ENCODE data around the gene MOCOS. TPM values are rescaled to one million over a fixed set of nuclear protein-coding genes. Genes with fewer than 3 reads are reported as not detected.
A peak's percentile ranks its signal among the peaks of the same experiment; 100 is the strongest.

The MOCOS gene
- under 1 TPM; 0.04 to 0.13 TPM for total RNA-seq
- 0.07 TPM for polyA plus RNA-seq

- POLR2A ChIA-PET = interaction anchor here (0.7 kb wide), 1 partner anchor 58 kb away, joined by 3 read pairs; the partner anchor contains the start of gene SLC39A6
- H3K27me3 ChIP-seq (ENCODE audit: insufficient read depth, low read length, poor library complexity, severe bottlenecking) = no peaks in the 10 kb centered on the region
- Mint-ChIP-seq H3K4me1 (peaks cover 9 to 24% (median 10%) of the 10 kb centered on the region in 3 donors), H3K27ac (peak within 1 kb of the TSS in 4 of 8 donors; percentile 4 to 90 (median 40)), H3K36me3 (no peaks in the 10 kb centered on the region), H3K9me3 (no peaks in the 10 kb centered on the region), H3K4me3 (peak within 1 kb of the TSS; percentile 74 to 92 (median 83)), H3K27me3 (peaks cover 20 to 34% of the 10 kb centered on the region in 2 donors)
- peak within 1 kb of the TSS; percentile 75 for H3K4me3 ChIP-seq (ENCODE audit: low read length)
- peak; percentile 24 to 55 (median 28) for DNase-seq
- H3K4me1 ChIP-seq (ENCODE audit: insufficient read depth, low read length) = peaks cover 7% of the 10 kb centered on the region
- CTCF ChIA-PET = interaction anchor here (1.0 to 1.1 kb wide), 2 partner anchors 41 to 97 kb away, joined by 3 read pairs; no protein-coding TSS in a partner anchor
- peak within 1 kb of the TSS; percentile 43 for H3K27ac ChIP-seq (ENCODE audit: low read depth, low read length)
- H3K9me3 ChIP-seq (ENCODE audit: low read length) = no peaks in the 10 kb centered on the region
- no peaks in the 10 kb centered on the region for H3K36me3 ChIP-seq (ENCODE audit: insufficient read depth, low read length)
Observed at GRCh38 chr18:36187193-36187825, at the start of gene MOCOS. Gene MOCOS, plus strand, starts transcription at chr18:36187497. Its CDS starts 43 bp downstream, at chr18:36187540.

- H3K36me3 Mint-ChIP-seq = peaks cover 0 to 90% (median 16%) of the 10 kb centered on the region in 3 donors
- Histone ChIP-seq H3K9me3 (ENCODE audit: low read length) (no peaks in the 10 kb centered on the region), H3K27me3 (ENCODE audit: insufficient read depth, low read length, poor library complexity, severe bottlenecking) (no peaks in the 10 kb centered on the region), H3K4me1 (ENCODE audit: insufficient read depth, low read length) (peaks cover 8% of the 10 kb centered on the region), H3K4me3 (ENCODE audit: low read length) (no peak overlapping the region), H3K36me3 (ENCODE audit: insufficient read depth, low read length) (peaks cover 33% of the 10 kb centered on the region), H3K27ac (ENCODE audit: low read depth, low read length) (no peak overlapping the region)
- DNase-seq = no peak
- H3K4me1 Mint-ChIP-seq = peaks cover 22 to 48% (median 46%) of the 10 kb centered on the region in 3 donors
- CTCF ChIA-PET = interaction anchor here (1.1 kb wide), 1 partner anchor 10 kb away, joined by 3 read pairs; no protein-coding TSS in a partner anchor
- H3K27me3 Mint-ChIP-seq = no peaks in the 10 kb centered on the region
- H3K4me3 Mint-ChIP-seq = no peak overlapping the region
- H3K27ac Mint-ChIP-seq = no peak overlapping the region
- POLR2A ChIA-PET = no interaction called here
- no peaks in the 10 kb centered on the region for H3K9me3 Mint-ChIP-seq
Observed at GRCh38 chr18:36139245-36139644, 48.1 kb upstream of the MOCOS start.

- POLR2A ChIA-PET = no interaction called here
Observed at GRCh38 chr18:36141576-36141975, 45.7 kb upstream of the MOCOS start.

GRCh38 chr18:36142751-36143150 lies 44.5 kb upstream of the MOCOS start:
- ChIA-PET CTCF (no interaction called here), POLR2A (no interaction called here)
- H3K36me3 Mint-ChIP-seq = peaks cover 0 to 90% (median 15%) of the 10 kb centered on the region in 3 donors
- Histone ChIP-seq H3K36me3 (ENCODE audit: insufficient read depth, low read length) (peaks cover 45% of the 10 kb centered on the region), H3K27me3 (ENCODE audit: insufficient read depth, low read length, poor library complexity, severe bottlenecking) (no peaks in the 10 kb centered on the region), H3K9me3 (ENCODE audit: low read length) (no peaks in the 10 kb centered on the region), H3K4me1 (ENCODE audit: insufficient read depth, low read length) (no peaks in the 10 kb centered on the region), H3K27ac (ENCODE audit: low read depth, low read length) (no peak overlapping the region), H3K4me3 (ENCODE audit: low read length) (no peak overlapping the region)
- peaks cover 12 to 28% (median 19%) of the 10 kb centered on the region in 3 donors for H3K4me1 Mint-ChIP-seq
- DNase-seq = no peak
- H3K27me3 Mint-ChIP-seq = no peaks in the 10 kb centered on the region
- H3K27ac Mint-ChIP-seq = peak overlapping the region in 1 of 8 donors; percentile 64
- H3K9me3 Mint-ChIP-seq = no peaks in the 10 kb centered on the region
- H3K4me3 Mint-ChIP-seq = no peak overlapping the region

More at GRCh38 chr18:36141576-36141975, 45.7 kb upstream of the MOCOS start:
- H3K4me1 Mint-ChIP-seq = peaks cover 14 to 34% (median 27%) of the 10 kb centered on the region in 3 donors
- H3K4me3 Mint-ChIP-seq = no peak overlapping the region
- peak overlapping the region in 2 of 8 donors; percentile 20 to 35 for H3K27ac Mint-ChIP-seq
- no peaks in the 10 kb centered on the region for H3K9me3 ChIP-seq (ENCODE audit: low read length)
- no peaks in the 10 kb centered on the region for H3K27me3 ChIP-seq (ENCODE audit: insufficient read depth, low read length, poor library complexity, severe bottlenecking)
- no peaks in the 10 kb centered on the region for H3K27me3 Mint-ChIP-seq
- no peak overlapping the region for H3K27ac ChIP-seq (ENCODE audit: low read depth, low read length)
- H3K4me3 ChIP-seq (ENCODE audit: low read length) = no peak overlapping the region
- H3K4me1 ChIP-seq (ENCODE audit: insufficient read depth, low read length) = no peaks in the 10 kb centered on the region
- no peak for DNase-seq
- CTCF ChIA-PET = no interaction called here
- peaks cover 0 to 93% (median 16%) of the 10 kb centered on the region in 3 donors for H3K36me3 Mint-ChIP-seq
- H3K9me3 Mint-ChIP-seq = no peaks in the 10 kb centered on the region
- H3K36me3 ChIP-seq (ENCODE audit: insufficient read depth, low read length) = peaks cover 50% of the 10 kb centered on the region

- Histone ChIP-seq H3K4me3 (ENCODE audit: low read length) (no peak overlapping the region), H3K4me1 (ENCODE audit: insufficient read depth, low read length) (no peaks in the 10 kb centered on the region), H3K27me3 (ENCODE audit: insufficient read depth, low read length, poor library complexity, severe bottlenecking) (no peaks in the 10 kb centered on the region), H3K36me3 (ENCODE audit: insufficient read depth, low read length) (peaks cover 45% of the 10 kb centered on the region), H3K9me3 (ENCODE audit: low read length) (no peaks in the 10 kb centered on the region), H3K27ac (ENCODE audit: low read depth, low read length) (no peak overlapping the region)
- no peak overlapping the region for H3K4me3 Mint-ChIP-seq
- H3K4me1 Mint-ChIP-seq = peaks cover 12 to 24% (median 17%) of the 10 kb centered on the region in 3 donors
- ChIA-PET CTCF (no interaction called here), POLR2A (no interaction called here)
- H3K36me3 Mint-ChIP-seq = peaks cover 0 to 90% (median 15%) of the 10 kb centered on the region in 3 donors
- H3K27ac Mint-ChIP-seq = no peak overlapping the region
- no peaks in the 10 kb centered on the region for H3K27me3 Mint-ChIP-seq
- DNase-seq = no peak
- H3K9me3 Mint-ChIP-seq = no peaks in the 10 kb centered on the region
Observed at GRCh38 chr18:36143391-36143790, 43.9 kb upstream of the MOCOS start.

GRCh38 chr18:36149514-36150289 lies 37.6 kb upstream of the MOCOS start:
- Mint-ChIP-seq H3K27ac (peak overlapping the region in 2 of 8 donors; percentile 26 to 73), H3K4me1 (peaks cover 12 to 18% (median 14%) of the 10 kb centered on the region in 3 donors), H3K27me3 (no peaks in the 10 kb centered on the region), H3K9me3 (no peaks in the 10 kb centered on the region), H3K4me3 (no peak overlapping the region), H3K36me3 (peaks cover 6 to 93% (median 26%) of the 10 kb centered on the region in 3 donors)
- POLR2A ChIA-PET = interaction anchor here (0.7 kb wide), 1 partner anchor 819 kb away, joined by 5 read pairs; no protein-coding TSS in a partner anchor
- H3K4me3 ChIP-seq (ENCODE audit: low read length) = no peak overlapping the region
- peaks cover 43% of the 10 kb centered on the region for H3K36me3 ChIP-seq (ENCODE audit: insufficient read depth, low read length)
- no peak for DNase-seq
- no peak overlapping the region for H3K27ac ChIP-seq (ENCODE audit: low read depth, low read length)
- H3K27me3 ChIP-seq (ENCODE audit: insufficient read depth, low read length, poor library complexity, severe bottlenecking) = no peaks in the 10 kb centered on the region
- no peaks in the 10 kb centered on the region for H3K4me1 ChIP-seq (ENCODE audit: insufficient read depth, low read length)
- H3K9me3 ChIP-seq (ENCODE audit: low read length) = no peaks in the 10 kb centered on the region
- CTCF ChIA-PET = interaction anchor here (1.0 kb wide), 1 partner anchor 11 kb away, joined by 3 read pairs; no protein-coding TSS in a partner anchor

- POLR2A ChIA-PET = no interaction called here
- H3K27me3 Mint-ChIP-seq = no peaks in the 10 kb centered on the region
- peak overlapping the region in 1 of 8 donors; percentile 32 for H3K27ac Mint-ChIP-seq
- no peak for DNase-seq
- H3K4me3 Mint-ChIP-seq = no peak overlapping the region
- Histone ChIP-seq H3K27ac (ENCODE audit: low read depth, low read length) (no peak overlapping the region), H3K4me1 (ENCODE audit: insufficient read depth, low read length) (no peaks in the 10 kb centered on the region), H3K27me3 (ENCODE audit: insufficient read depth, low read length, poor library complexity, severe bottlenecking) (no peaks in the 10 kb centered on the region), H3K9me3 (ENCODE audit: low read length) (no peaks in the 10 kb centered on the region), H3K36me3 (ENCODE audit: insufficient read depth, low read length) (peaks cover 49% of the 10 kb centered on the region), H3K4me3 (ENCODE audit: low read length) (no peak overlapping the region)
- no peaks in the 10 kb centered on the region for H3K9me3 Mint-ChIP-seq
- CTCF ChIA-PET = no interaction called here
- peaks cover 11 to 93% (median 36%) of the 10 kb centered on the region in 3 donors for H3K36me3 Mint-ChIP-seq
- peaks cover 21 to 31% (median 29%) of the 10 kb centered on the region in 3 donors for H3K4me1 Mint-ChIP-seq
Observed at GRCh38 chr18:36152781-36153180, 34.5 kb upstream of the MOCOS start.

- Histone ChIP-seq H3K4me1 (ENCODE audit: insufficient read depth, low read length) (no peaks in the 10 kb centered on the region), H3K27me3 (ENCODE audit: insufficient read depth, low read length, poor library complexity, severe bottlenecking) (no peaks in the 10 kb centered on the region), H3K36me3 (ENCODE audit: insufficient read depth, low read length) (peaks cover 52% of the 10 kb centered on the region), H3K4me3 (ENCODE audit: low read length) (no peak overlapping the region), H3K9me3 (ENCODE audit: low read length) (no peaks in the 10 kb centered on the region), H3K27ac (ENCODE audit: low read depth, low read length) (no peak overlapping the region)
- Mint-ChIP-seq H3K9me3 (no peaks in the 10 kb centered on the region), H3K4me1 (peaks cover 21 to 34% (median 29%) of the 10 kb centered on the region in 3 donors), H3K27ac (peak overlapping the region in 1 of 8 donors; percentile 70), H3K27me3 (no peaks in the 10 kb centered on the region), H3K36me3 (peaks cover 11 to 93% (median 36%) of the 10 kb centered on the region in 3 donors), H3K4me3 (peak overlapping the region in 1 of 7 donors; percentile 24)
- POLR2A ChIA-PET = no interaction called here
- DNase-seq = no peak
- CTCF ChIA-PET = no interaction called here
Observed at GRCh38 chr18:36153203-36153602, 34.1 kb upstream of the MOCOS start.

All from CD8-positive, alpha-beta memory T cell (primary cell).